CD4-positive, CD25-positive, alpha-beta regulatory T cell (primary cell): ENCODE measurements around the gene BRINP2. TPM values are rescaled to one million over a fixed set of nuclear protein-coding genes. Genes with fewer than 3 reads are reported as not detected.

Experiments
- ATAC-seq, 2 donors: fragments of 150-1000 bp; cut with Tn5 transposase; one replicate each; pipeline ENCODE4 v1.10.0; 2021; ENCODE audit warnings: low read depth in 2 of 2, moderate number of reproducible peaks in 2 of 2, moderate library complexity in 1 of 2
- DNase-seq, 3 donors: peaks; one replicate each; pipeline versions ENCODE4 v3.0.0 to v3.0.0-alpha.2; 2012 to 2022; ENCODE audit warnings: mixed read lengths in 1 of 3
- H3K27ac ChIP-seq: one replicate; pipeline ENCODE4 v1.7.0; 2013; ENCODE audit warnings: mild to moderate bottlenecking, low read length; ENCODE audit not compliant: insufficient read depth, poor library complexity, severe bottlenecking
- H3K27me3 ChIP-seq: one replicate; pipeline ENCODE4 v1.7.0; 2013; ENCODE audit warnings: low read length; ENCODE audit not compliant: control insufficient read depth, insufficient read depth
- H3K36me3 ChIP-seq: one replicate; pipeline ENCODE4 v1.7.0; 2013; ENCODE audit warnings: mild to moderate bottlenecking, low read length, moderate library complexity; ENCODE audit not compliant: control insufficient read depth, insufficient read depth
- H3K4me1 ChIP-seq: 2 replicates; pipeline ENCODE4 v1.7.0; 2013; ENCODE audit warnings: mild to moderate bottlenecking, low read length; ENCODE audit not compliant: insufficient read depth, control insufficient read depth, poor library complexity, severe bottlenecking
- H3K4me3 ChIP-seq: one replicate; pipeline ENCODE4 v1.7.0; 2013; ENCODE audit warnings: low read depth, mild to moderate bottlenecking, low read length, moderate library complexity
- H3K9me3 ChIP-seq, 2 experiments: 1 replicate in 1 of 2; 2 replicates in 1 of 2; pipeline ENCODE4 v1.7.0; 2013; ENCODE audit warnings: low read length in 2 of 2, mild to moderate bottlenecking in 1 of 2, moderate library complexity in 1 of 2; ENCODE audit not compliant: control insufficient read depth in 2 of 2
- H3K27ac Mint-ChIP-seq, 3 donors: one replicate each; pipeline ENCODE4 v1.8.0; 2020 to 2022; ENCODE audit warnings: mild to moderate bottlenecking in 3 of 3, mixed read lengths in 3 of 3, moderate library complexity in 2 of 3
- H3K27me3 Mint-ChIP-seq: one replicate; pipeline ENCODE4 v1.8.0; 2022; ENCODE audit warnings: mild to moderate bottlenecking, mixed read lengths
- H3K36me3 Mint-ChIP-seq: one replicate; pipeline ENCODE4 v1.8.0; 2020; ENCODE audit warnings: mixed read lengths
- H3K4me1 Mint-ChIP-seq, 4 donors: one replicate each; pipeline ENCODE4 v1.8.0; 2020 to 2022; ENCODE audit warnings: mixed read lengths in 4 of 4, mild to moderate bottlenecking in 1 of 4
- H3K4me3 Mint-ChIP-seq, 4 donors: one replicate each; pipeline ENCODE4 v1.8.0; 2020 to 2022; ENCODE audit warnings: mild to moderate bottlenecking in 4 of 4, mixed read lengths in 4 of 4, moderate library complexity in 3 of 4
- H3K9me3 Mint-ChIP-seq, 7 donors: one replicate each; pipeline ENCODE4 v1.8.0; 2020 to 2022; ENCODE audit warnings: mixed read lengths in 7 of 7, mild to moderate bottlenecking in 3 of 7, moderate library complexity in 2 of 7
- polyA plus RNA-seq, 4 donors: library from polyadenylated mRNA; unstranded; fragments of 300-500 nt; fragmentation: Illumina TruSeq; gene quantifications; one replicate each; pipeline ENCODE4 v1.2.3, GENCODE V29; 2021
- total RNA-seq: library from RNA; stranded (reverse); gene quantifications from one replicate; pipeline ENCODE4 v1.2.3, GENCODE V29; 2022

Gene BRINP2
- total and polyA plus RNA-seq, 5 donors from 2014 or later = not detected

DNA sequence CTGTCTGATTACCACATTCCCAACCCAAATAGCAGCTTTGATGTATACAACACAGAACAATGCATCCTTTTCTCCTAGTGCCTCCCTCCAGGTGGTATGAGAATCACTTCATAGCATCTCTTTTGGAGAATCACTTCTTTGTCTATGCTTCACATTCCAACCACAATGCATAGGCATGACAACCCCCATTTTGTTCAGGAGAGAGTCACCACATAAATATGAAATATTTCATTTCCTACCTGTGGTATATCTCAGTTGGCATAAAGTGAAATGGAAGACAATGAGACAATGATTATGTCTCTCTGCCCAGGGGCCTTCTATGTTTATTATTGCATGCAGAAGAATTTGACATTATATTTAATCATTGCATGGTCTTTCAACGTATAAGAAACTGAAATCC lies 112.2 kb downstream of the BRINP2 start:
- Mint-ChIP-seq H3K27ac (no peak overlapping the region), H3K4me3 (no peak overlapping the region), H3K4me1 (no peaks in the 10 kb centered on the region), H3K36me3 (no peaks in the 10 kb centered on the region), H3K9me3 (peaks cover 0 to 6% (median 3%) of the 10 kb centered on the region in 7 donors), H3K27me3 (no peaks in the 10 kb centered on the region)
- Histone ChIP-seq H3K36me3 (no peaks in the 10 kb centered on the region), H3K4me3 (no peak overlapping the region), H3K27me3 (no peaks in the 10 kb centered on the region), H3K4me1 (no peaks in the 10 kb centered on the region), H3K9me3 (no peaks in the 10 kb centered on the region), H3K27ac (no peak overlapping the region)
- DNase-seq (no peak), ATAC-seq (no peak)

DNA sequence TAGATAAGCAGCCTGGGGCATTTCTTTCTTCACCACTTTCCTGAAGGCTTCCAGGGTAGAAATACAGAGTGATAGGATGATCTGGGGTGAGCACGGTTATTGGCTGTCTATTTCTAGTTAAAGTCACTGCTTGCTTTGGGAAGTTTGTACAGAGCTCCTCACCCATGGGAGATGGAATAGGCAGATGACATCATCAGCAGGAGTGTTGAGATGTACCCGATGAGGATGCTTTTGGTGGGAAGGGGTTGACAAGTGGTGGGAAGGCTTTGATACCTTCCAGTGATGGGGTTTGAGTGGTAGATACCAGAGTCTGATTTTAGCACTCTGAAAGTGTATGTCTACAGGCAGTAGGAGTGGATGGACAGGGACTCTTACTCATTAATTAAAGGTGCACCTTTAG lies 112.6 kb downstream of the BRINP2 start:
- H3K27me3 Mint-ChIP-seq = no peaks in the 10 kb centered on the region
- Histone ChIP-seq H3K27me3 (no peaks in the 10 kb centered on the region), H3K36me3 (no peaks in the 10 kb centered on the region), H3K4me1 (no peaks in the 10 kb centered on the region), H3K9me3 (no peaks in the 10 kb centered on the region), H3K27ac (no peak overlapping the region), H3K4me3 (no peak overlapping the region)
- peaks cover 0 to 6% (median 1%) of the 10 kb centered on the region in 7 donors for H3K9me3 Mint-ChIP-seq
- no peak overlapping the region for H3K27ac Mint-ChIP-seq
- no peak overlapping the region for H3K4me3 Mint-ChIP-seq
- H3K36me3 Mint-ChIP-seq = no peaks in the 10 kb centered on the region
- no peak for DNase-seq
- no peak for ATAC-seq
- H3K4me1 Mint-ChIP-seq = no peaks in the 10 kb centered on the region

DNA sequence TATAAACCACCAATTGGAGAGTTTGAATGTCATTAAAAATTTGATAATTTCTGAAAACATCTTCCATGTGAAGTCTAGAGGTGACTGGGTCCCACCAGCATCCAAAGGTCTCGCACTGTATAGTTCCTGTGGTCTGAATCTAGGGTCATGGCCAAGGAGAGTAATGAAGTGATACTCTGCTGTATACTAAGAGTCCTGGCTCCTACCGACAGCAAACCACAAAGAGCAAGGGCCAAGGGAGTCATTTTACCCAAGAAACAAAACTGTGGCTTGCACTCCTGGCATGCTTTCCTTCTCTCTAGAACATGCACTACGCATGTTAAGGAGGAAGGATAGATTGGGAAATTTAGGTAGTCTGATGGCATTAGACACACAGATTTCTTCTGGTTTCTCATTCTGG lies 115.6 kb downstream of the BRINP2 start:
- no peaks in the 10 kb centered on the region for H3K27me3 ChIP-seq
- peaks cover 0 to 6% (median 0%) of the 10 kb centered on the region in 7 donors for H3K9me3 Mint-ChIP-seq
- H3K36me3 Mint-ChIP-seq = no peaks in the 10 kb centered on the region
- ATAC-seq (no peak), DNase-seq (no peak)
- no peak overlapping the region for H3K27ac ChIP-seq
- H3K27me3 Mint-ChIP-seq = no peaks in the 10 kb centered on the region
- H3K27ac Mint-ChIP-seq = no peak overlapping the region
- no peak overlapping the region for H3K4me3 Mint-ChIP-seq
- H3K4me3 ChIP-seq = no peak overlapping the region
- no peaks in the 10 kb centered on the region for H3K9me3 ChIP-seq
- no peaks in the 10 kb centered on the region for H3K36me3 ChIP-seq
- no peaks in the 10 kb centered on the region for H3K4me1 Mint-ChIP-seq
- no peaks in the 10 kb centered on the region for H3K4me1 ChIP-seq

DNA sequence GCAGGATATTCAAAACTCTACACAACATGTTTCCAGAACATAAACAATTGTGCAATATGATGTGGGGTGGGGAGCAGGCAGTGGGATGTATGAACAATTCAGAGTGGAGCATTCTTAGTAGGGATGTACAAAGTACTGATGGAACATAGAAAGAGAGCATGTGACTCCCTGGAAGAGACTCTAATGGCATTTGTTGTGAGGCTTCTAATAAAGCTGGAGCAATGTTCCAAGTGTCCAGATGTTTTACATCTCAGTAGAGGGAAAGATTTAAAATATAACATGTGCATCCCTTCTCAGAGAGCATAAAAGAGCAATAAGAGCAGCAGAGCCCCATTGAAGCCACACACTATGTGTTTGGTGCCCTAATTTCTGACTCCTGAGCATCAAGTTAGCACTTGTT lies 116.5 kb downstream of the BRINP2 start:
- Histone ChIP-seq H3K9me3 (no peaks in the 10 kb centered on the region), H3K27me3 (no peaks in the 10 kb centered on the region), H3K4me3 (no peak overlapping the region), H3K36me3 (no peaks in the 10 kb centered on the region), H3K27ac (no peak overlapping the region), H3K4me1 (no peaks in the 10 kb centered on the region)
- no peak for DNase-seq
- Mint-ChIP-seq H3K4me3 (no peak overlapping the region), H3K36me3 (no peaks in the 10 kb centered on the region), H3K4me1 (no peaks in the 10 kb centered on the region), H3K9me3 (peaks cover 0 to 7% (median 2%) of the 10 kb centered on the region in 7 donors), H3K27ac (no peak overlapping the region), H3K27me3 (no peaks in the 10 kb centered on the region)
- ATAC-seq = no peak

DNA sequence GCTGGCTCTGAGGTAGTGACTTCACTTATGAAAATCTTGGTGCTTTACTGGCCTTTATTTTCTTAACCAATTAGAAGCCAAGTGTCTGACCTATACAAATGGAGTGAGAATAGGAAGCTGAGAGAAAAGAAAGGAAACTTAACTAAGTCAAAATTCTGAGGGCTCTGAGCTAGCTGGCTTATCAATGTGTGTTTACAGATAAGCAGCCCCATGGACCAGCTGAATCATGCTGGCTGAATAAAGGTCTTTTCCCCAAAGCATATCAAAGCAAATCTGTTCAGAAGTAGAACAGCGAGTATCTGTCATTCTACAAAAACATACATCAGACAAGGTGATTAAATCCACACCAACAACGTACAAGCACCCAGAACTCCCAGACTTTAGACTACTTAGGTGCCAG lies 117.2 kb downstream of the BRINP2 start:
- no peak overlapping the region for H3K4me3 Mint-ChIP-seq
- Histone ChIP-seq H3K9me3 (no peaks in the 10 kb centered on the region), H3K4me1 (no peaks in the 10 kb centered on the region), H3K4me3 (no peak overlapping the region), H3K27me3 (no peaks in the 10 kb centered on the region), H3K36me3 (no peaks in the 10 kb centered on the region), H3K27ac (no peak overlapping the region)
- DNase-seq (no peak), ATAC-seq (no peak)
- no peaks in the 10 kb centered on the region for H3K36me3 Mint-ChIP-seq
- no peak overlapping the region for H3K27ac Mint-ChIP-seq
- no peaks in the 10 kb centered on the region for H3K4me1 Mint-ChIP-seq
- no peaks in the 10 kb centered on the region for H3K27me3 Mint-ChIP-seq
- peaks cover 0 to 7% (median 4%) of the 10 kb centered on the region in 7 donors for H3K9me3 Mint-ChIP-seq

DNA sequence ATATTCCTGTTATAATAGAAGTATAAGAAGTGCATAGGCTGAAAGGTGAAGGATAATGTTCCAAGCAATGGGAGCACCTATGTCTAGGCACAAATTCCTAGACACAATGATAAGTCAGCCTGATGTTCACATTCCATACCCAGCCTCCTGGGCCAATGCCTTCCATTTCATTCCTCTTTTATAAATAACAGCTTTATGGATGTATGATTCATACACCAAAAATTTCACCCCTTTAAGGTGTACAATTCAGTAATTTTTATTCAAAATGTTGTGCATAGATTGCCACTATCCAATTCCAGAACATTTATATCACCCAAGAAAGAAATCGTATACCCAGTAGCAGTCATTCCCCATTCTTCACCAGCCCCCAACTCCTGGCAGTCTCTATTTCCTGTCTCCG lies 118.8 kb downstream of the BRINP2 start:
- Histone ChIP-seq H3K27me3 (no peaks in the 10 kb centered on the region), H3K36me3 (no peaks in the 10 kb centered on the region), H3K27ac (no peak overlapping the region), H3K9me3 (no peaks in the 10 kb centered on the region), H3K4me1 (no peaks in the 10 kb centered on the region), H3K4me3 (no peak overlapping the region)
- Mint-ChIP-seq H3K4me1 (no peaks in the 10 kb centered on the region), H3K27me3 (no peaks in the 10 kb centered on the region), H3K27ac (no peak overlapping the region), H3K4me3 (no peak overlapping the region), H3K36me3 (no peaks in the 10 kb centered on the region), H3K9me3 (peaks cover 0 to 7% (median 2%) of the 10 kb centered on the region in 7 donors)
- DNase-seq = no peak
- ATAC-seq = no peak

DNA sequence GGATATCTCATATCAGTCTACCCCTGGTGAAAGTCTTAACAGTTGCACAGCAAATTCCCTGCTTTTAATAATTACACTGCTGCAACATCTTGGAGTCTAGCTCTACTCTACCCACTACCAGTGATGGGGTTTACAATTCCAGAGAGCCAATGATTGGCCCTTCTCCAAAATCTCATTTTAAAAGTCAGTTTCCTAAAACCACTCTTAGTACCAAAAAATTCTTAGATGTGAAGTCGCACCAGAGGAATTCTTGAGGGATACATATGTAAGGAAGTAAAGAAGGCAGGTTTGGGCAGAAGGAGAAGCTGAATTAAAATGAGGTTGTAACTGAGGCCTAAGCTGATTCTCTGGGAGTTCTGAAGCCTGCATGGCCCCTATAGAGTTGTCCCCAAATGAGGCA lies 129.7 kb downstream of the BRINP2 start:
- ATAC-seq (no peak), DNase-seq (no peak)
- Mint-ChIP-seq H3K27me3 (no peaks in the 10 kb centered on the region), H3K4me3 (no peak overlapping the region), H3K36me3 (no peaks in the 10 kb centered on the region), H3K27ac (no peak overlapping the region), H3K9me3 (peaks cover 0 to 10% (median 0%) of the 10 kb centered on the region in 7 donors), H3K4me1 (no peaks in the 10 kb centered on the region)
- no peaks in the 10 kb centered on the region for H3K27me3 ChIP-seq
- H3K4me1 ChIP-seq = no peaks in the 10 kb centered on the region
- no peak overlapping the region for H3K27ac ChIP-seq
- H3K36me3 ChIP-seq = no peaks in the 10 kb centered on the region
- H3K4me3 ChIP-seq = no peak overlapping the region
- H3K9me3 ChIP-seq = no peaks in the 10 kb centered on the region

DNA sequence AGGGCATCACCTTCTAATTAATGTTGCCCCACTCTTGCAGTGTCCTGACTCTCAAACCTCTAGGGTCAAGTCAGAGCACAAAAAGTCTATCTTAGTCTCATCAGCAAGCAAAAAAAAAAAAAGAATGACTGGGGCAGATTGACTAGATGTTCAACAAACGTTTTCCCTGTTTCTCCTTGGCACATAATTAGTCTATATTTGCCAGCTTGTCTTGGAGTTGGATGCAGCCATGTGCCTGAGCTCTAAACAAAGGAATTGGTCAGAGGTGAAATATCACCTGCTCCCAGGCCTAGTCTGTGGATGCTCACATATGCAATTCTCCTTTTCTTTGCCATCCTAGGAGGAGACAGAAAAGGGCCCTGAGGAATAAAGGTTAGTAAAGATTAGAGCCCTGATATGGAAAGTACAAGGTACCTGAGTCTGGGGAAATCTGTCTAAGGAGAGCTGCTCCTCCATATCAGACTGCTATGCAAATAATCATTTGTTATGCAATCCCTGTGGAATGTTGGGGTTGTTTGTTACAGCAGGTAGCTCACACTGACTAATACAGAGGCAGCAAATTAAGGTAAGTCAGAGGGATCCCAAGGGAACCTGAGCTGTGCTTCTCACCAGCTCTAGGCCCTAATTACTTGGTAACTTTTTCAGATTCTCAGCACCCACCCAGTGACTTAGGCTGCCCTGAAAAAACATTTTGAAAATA lies 130.8 kb downstream of the BRINP2 start:
- H3K27me3 Mint-ChIP-seq = no peaks in the 10 kb centered on the region
- no peaks in the 10 kb centered on the region for H3K4me1 Mint-ChIP-seq
- no peak for DNase-seq
- H3K27me3 ChIP-seq = no peaks in the 10 kb centered on the region
- no peak for ATAC-seq
- no peaks in the 10 kb centered on the region for H3K4me1 ChIP-seq
- no peaks in the 10 kb centered on the region for H3K36me3 Mint-ChIP-seq
- H3K4me3 Mint-ChIP-seq = no peak overlapping the region
- H3K27ac ChIP-seq = no peak overlapping the region
- peaks cover 0 to 4% (median 0%) of the 10 kb centered on the region in 7 donors for H3K9me3 Mint-ChIP-seq
- H3K27ac Mint-ChIP-seq = no peak overlapping the region
- no peaks in the 10 kb centered on the region for H3K36me3 ChIP-seq
- no peak overlapping the region for H3K4me3 ChIP-seq
- H3K9me3 ChIP-seq = no peaks in the 10 kb centered on the region
